Activated CD4-positive, alpha-beta T cell treated with anti-CD3 and anti-CD28 coated beads, Interleukin-2, amount 50 U/mL, for 16 hours (primary cell): ENCODE measurements around the gene IFT122.

Source experiments
- DNase-seq: peaks from one replicate; pipeline ENCODE4 v3.0.0-alpha.2; 2020

Gene IFT122

GRCh38 chr3:129562803-129563202, 122.8 kb downstream of the IFT122 start:
- no peak for DNase-seq

DNA sequence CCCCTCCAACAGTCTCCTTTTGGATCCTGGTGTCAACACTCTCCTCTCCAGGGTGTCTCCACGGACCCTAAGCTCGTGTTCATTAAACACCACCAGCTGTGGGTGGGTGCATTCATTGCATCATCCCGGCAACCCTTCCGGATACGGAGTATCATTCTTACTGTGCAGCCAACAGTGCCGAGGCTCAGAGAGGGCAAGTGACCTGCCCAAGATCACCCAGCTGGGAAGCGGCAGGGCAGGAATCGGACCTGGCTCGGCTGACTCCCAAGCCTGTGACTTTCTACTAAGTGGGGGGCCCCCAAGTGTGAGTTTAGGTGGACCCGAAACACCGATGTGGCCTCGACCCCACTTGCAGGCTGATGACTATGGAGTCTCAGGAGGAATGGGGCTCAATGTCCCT, 123.3 kb downstream of the IFT122 start:
- DNase-seq: no peak

GRCh38 chr3:129563850-129564535, 124.0 kb downstream of the IFT122 start:
- DNase-seq: no peak

DNA sequence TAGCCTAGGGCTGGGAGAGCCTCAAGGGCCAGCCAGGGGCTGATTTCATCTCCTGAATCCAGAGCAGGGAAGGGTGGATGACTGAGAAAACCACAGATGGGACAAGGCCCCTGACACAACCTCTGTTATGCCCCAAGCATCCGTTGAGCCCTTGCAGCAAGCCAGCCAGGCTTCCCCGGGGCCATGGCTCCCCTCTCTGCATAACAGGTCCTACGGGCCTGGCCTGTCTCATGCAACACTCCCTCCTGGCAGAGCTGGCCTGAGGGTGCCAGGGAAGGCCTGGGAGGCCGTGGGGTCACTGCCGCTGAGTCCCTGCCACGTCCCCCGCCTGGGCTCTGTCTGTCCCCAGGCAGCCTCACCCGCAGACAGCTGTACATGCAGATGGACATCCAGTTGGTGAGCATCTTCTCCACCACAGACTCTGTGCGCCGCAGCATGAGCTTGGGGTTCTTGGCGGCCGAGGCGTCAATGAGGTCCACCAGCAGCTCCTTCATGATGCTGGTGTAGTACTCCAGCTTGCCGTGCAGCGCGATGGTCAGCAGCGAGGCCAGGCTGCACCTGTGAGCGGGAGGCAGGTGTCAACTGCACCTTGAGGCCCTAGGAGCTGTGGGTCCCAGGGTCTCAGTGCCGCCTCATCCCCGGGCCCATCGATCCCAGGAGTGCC, 125.1 kb downstream of the IFT122 start:
- no peak for DNase-seq

DNA sequence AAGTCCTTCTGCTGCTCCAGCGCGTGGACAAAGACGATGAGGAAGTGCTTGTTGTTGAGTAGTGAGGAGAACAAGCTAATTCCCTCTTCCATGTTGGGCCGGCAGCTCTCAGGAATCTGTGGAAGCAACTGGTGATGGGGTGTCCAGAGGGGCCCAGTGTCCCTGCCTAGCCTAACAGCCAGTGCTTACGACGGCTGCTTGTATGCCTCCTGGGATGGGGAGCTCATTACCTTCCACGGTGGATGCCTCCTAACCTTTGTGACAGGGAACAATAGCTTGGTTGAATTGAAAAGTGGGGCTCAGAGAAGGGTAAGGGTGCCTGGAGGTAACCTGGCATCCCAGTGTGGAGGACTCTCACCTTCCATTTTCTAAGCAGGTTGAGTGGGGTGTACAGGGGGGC, 125.9 kb downstream of the IFT122 start:
- no peak for DNase-seq

DNA sequence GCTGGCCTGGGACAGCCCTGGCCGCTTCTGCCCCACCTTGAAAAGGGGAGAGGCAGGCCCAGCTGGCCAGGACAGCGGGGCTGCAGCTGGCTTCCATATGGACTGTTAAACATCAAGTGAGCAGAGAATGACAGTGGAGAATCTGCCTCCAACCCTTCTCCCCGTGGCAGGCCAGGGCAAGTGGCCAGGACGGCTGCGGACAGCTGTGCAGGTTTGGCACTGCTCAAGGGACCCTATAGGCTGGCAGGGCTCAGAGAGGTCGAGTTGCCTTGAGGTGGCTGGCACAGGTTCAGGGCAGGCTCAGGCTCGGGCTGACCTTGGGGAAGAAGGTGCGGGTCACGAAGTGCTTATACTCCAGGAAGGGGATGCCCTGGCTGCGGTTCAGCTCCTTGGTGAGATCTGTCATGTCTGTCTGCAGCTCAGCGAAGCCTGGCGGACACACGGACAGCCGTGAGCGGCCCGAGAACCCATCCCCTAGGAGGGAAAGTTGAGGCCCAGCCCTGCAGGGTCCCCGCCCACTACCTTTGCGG, 127.2 kb downstream of the IFT122 start:
- no peak for DNase-seq

DNA sequence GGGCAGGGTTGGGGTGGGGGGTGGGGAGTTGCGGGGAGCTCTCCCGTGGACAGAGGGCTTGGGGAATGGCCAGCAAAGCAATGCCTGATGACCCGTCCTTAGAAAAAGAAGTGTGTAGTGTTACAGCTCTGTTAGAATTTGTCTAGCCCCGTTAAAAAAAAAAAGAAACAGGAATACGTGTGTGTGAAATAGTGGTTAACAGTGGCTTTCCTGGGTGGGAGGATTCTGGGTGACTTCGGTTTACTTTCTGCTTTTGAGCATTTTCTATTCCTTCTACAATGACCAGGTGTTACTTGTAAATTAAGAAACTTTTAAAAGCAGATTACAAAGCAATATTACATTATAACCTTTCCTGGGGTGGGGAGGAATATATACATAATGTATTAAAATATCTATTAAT, 127.9 kb downstream of the IFT122 start:
- no peak for DNase-seq

- no peak for DNase-seq
These were observed 129.8 kb downstream of the IFT122 start for GRCh38 chr3:129569856-129570255.
